Mesendoderm (in vitro differentiated cells): ENCODE measurements around the gene SLC40A1.

Source experiments
- DNase-seq: peaks from one replicate; pipeline ENCODE4 v3.0.0; 2013
- H2AK5ac ChIP-seq: 2 replicates; pipeline ENCODE4 v1.6.1; 2013; ENCODE audit warnings: low read length, inconsistent platforms
- H2BK120ac ChIP-seq: 2 replicates; pipeline ENCODE4 v1.6.1; 2013; ENCODE audit warnings: low read depth, mild to moderate bottlenecking, low read length, moderate library complexity, mixed read lengths
- H2BK15ac ChIP-seq: replicated peaks from 2 replicates; pipeline ENCODE4 v1.6.1; 2013; ENCODE audit warnings: low read depth, mild to moderate bottlenecking, moderate library complexity
- H2BK5ac ChIP-seq: 2 replicates; pipeline ENCODE4 v1.6.1; 2013; ENCODE audit warnings: low read length, inconsistent platforms
- H3K18ac ChIP-seq: 2 replicates; pipeline ENCODE4 v1.6.1; 2013; ENCODE audit warnings: mild to moderate bottlenecking, low read length, mixed read lengths
- H3K23ac ChIP-seq: one replicate; pipeline ENCODE4 v1.6.1; 2013; ENCODE audit warnings: low read length
- H3K27ac ChIP-seq: 2 replicates; pipeline ENCODE4 v1.5.1; 2013; ENCODE audit warnings: low read depth, mild to moderate bottlenecking, inconsistent platforms, low read length, moderate library complexity
- H3K27me3 ChIP-seq: 2 replicates; pipeline ENCODE4 v1.6.1; 2013; ENCODE audit warnings: low read length, control low read depth, mild to moderate bottlenecking, inconsistent platforms; ENCODE audit not compliant: insufficient read depth, poor library complexity
- H3K36me3 ChIP-seq: 2 replicates; pipeline ENCODE4 v1.6.1; 2013; ENCODE audit warnings: low read length, inconsistent platforms; ENCODE audit not compliant: control insufficient read depth, insufficient read depth
- H3K4ac ChIP-seq: one replicate; pipeline ENCODE4 v1.6.1; 2013; ENCODE audit warnings: low read depth, mild to moderate bottlenecking, low read length, moderate library complexity
- H3K4me1 ChIP-seq: 2 replicates; pipeline ENCODE4 v1.6.1; 2013; ENCODE audit warnings: low read depth, low read length, inconsistent platforms; ENCODE audit not compliant: control insufficient read depth
- H3K4me2 ChIP-seq: 2 replicates; pipeline ENCODE4 v1.6.1; 2013; ENCODE audit warnings: low read length
- H3K4me3 ChIP-seq: 2 replicates; pipeline ENCODE4 v1.5.1; 2013; ENCODE audit warnings: mild to moderate bottlenecking, low read length
- H3K56ac ChIP-seq: one replicate; pipeline ENCODE4 v1.6.1; 2013; ENCODE audit warnings: low read length
- H3K79me1 ChIP-seq: 2 replicates; pipeline ENCODE4 v1.6.1; 2013; ENCODE audit warnings: low read length, inconsistent platforms
- H3K79me2 ChIP-seq: 2 replicates; pipeline ENCODE4 v1.6.1; 2013; ENCODE audit warnings: mild to moderate bottlenecking, low read length; ENCODE audit not compliant: control insufficient read depth, insufficient read depth
- H3K9ac ChIP-seq: 2 replicates; pipeline ENCODE4 v1.6.1; 2013; ENCODE audit warnings: low read length, inconsistent platforms
- H4K5ac ChIP-seq: one replicate; pipeline ENCODE4 v1.6.1; 2013; ENCODE audit warnings: low read length
- H4K8ac ChIP-seq: one replicate; pipeline ENCODE4 v1.6.1; 2013; ENCODE audit warnings: low read depth, mild to moderate bottlenecking, control low read depth, low read length, moderate library complexity
- WGBS: extraction: QIAGEN DNeasy Blood & Tissue Kit; methylation state at CpG from one replicate; pipeline ENCODE4 v1.1.7; 2013; ENCODE audit warnings: low lambda C conversion rate, missing lambda C conversion rate; ENCODE audit not compliant: insufficient coverage; ENCODE audit errors: extremely low coverage; 5-methylcytosine and 5-hydroxymethylcytosine counted together

Gene SLC40A1

GRCh38 chr2:189511210-189511959 is 69.2 kb downstream of the SLC40A1 start:
- Histone ChIP-seq H4K8ac (no peak overlapping the region), H2AK5ac (no peak overlapping the region), H3K18ac (no peak overlapping the region), H3K9ac (no peak overlapping the region), H3K36me3 (no peaks in the 10 kb centered on the region), H2BK5ac (no peak overlapping the region), H3K27ac (no peak overlapping the region), H2BK15ac (no peak overlapping the region), H3K4me2 (no peak overlapping the region), H3K4ac (no peak overlapping the region), H3K4me3 (no peak overlapping the region), H3K27me3 (no peaks in the 10 kb centered on the region), H3K79me2 (no peaks in the 10 kb centered on the region), H3K23ac (no peak overlapping the region), H4K5ac (no peak overlapping the region), H3K56ac (no peak overlapping the region), H3K4me1 (peaks cover 1% of the 10 kb centered on the region), H3K79me1 (no peaks in the 10 kb centered on the region), H2BK120ac (no peak overlapping the region)
- no CpG with 5 or more reads among the region's 2 CpGs for WGBS
- DNase-seq, result no peak
